Stimulated activated CD4-positive, alpha-beta T cell treated with anti-CD3 and anti-CD28 coated beads, TNF-alpha, amount 100 ng/mL, for 24 hours (primary cell): Measurements from ENCODE around the gene CYP2S1.
"Not testable (repeated sequence)": the region's sequence is repeated elsewhere in the genome, so short reads cannot be mapped to it uniquely, and the experiment has no call there.

Source experiments
- DNase-seq, 3 experiments: peaks; one replicate each; pipeline ENCODE4 v3.0.0-alpha.2; 2020; ENCODE audit warnings: low read depth in 3 of 3

CYP2S1 gene

DNA sequence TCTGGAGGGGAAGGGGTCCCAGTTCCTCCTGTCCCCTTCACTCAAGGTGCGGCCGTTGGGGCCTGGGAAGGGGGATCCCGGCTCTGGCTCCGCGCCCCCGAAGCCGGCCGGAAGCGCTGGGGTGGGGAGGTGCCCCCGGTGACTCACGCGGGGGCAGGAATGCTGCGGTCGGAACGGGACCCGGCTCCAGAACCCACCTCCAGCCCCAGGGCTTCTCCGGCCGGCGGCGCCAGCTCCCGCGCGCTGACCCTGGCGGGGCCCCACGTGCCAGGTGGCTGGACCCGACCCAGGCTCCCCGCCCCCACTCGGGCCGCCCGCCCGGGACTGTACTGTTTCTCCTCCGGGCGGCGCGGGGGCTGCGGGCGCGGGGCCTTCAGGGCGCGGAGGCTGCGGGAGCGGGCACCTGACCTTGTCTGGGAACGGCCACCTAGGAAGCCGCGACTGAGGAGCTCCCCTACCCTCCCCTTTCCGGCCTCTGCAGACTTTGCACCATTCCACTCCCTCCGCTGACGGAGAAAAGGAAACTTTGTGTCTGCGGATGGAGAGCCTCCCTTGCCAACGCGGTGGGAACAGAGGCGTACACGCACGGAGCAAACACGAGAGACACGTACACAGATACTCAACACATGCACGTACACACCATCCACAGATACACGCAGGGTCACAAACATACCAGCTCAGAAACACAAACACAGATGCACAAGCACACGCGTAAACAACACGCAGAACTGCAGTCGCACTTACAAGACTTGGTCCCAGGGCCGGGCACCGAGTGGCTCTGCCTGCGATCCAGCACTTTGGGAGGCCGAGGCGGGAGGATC, 33.2 kb downstream of the CYP2S1 start:
- peak in 1 of 3 experiments; percentile 45 for DNase-seq

DNA sequence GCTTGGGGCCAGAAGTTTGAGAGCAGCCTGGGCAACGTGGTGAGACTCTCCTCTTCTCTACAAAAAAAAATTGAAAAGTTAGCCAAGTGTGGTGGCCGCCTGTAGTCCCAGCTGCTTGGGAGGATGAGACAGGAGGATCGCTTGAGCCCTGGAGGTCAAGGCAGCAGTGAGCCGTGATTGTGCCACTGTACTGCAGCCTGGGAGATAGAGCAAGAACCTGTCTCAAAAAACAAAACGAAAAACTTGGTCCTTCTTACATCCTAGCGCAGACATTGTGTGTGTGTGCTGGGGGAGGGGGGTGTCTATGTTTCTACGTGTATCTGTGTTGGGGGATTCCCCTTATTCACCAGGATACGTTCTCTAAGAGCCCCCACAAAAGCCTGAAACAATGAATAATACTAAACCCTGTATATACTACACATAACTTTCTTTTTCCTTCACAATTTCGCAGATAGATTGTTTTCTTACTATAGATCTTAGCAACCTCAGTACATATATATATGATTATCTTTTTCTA, 33.9 kb downstream of the CYP2S1 start:
- no peak for DNase-seq

- no peak for DNase-seq
Observed at GRCh38 chr19:41228486-41228885, 35.5 kb downstream of the CYP2S1 start.

DNA sequence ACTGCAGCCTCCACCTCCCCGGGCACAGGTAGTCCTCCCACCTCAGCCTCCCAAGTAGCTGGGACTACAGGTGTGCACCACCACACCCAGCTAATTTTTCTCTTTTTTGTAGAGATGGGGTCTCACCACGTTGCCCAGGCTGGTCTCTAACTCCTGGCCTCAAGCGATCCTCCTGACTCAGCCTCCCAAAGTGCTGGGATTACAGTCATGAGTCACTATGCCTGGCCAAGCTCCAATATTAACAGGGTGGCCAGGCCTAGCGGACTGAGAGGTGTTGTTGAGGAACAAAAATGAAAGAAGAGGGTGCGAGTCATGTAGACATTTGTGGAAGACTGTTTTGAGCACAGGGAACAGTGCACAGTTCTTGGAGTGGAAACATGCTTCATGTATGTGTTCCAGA, 36.3 kb downstream of the CYP2S1 start:
- not testable (repeated sequence) for DNase-seq

GRCh38 chr19:41230067-41230857, 37.2 kb downstream of the CYP2S1 start:
- DNase-seq = no peak

DNA sequence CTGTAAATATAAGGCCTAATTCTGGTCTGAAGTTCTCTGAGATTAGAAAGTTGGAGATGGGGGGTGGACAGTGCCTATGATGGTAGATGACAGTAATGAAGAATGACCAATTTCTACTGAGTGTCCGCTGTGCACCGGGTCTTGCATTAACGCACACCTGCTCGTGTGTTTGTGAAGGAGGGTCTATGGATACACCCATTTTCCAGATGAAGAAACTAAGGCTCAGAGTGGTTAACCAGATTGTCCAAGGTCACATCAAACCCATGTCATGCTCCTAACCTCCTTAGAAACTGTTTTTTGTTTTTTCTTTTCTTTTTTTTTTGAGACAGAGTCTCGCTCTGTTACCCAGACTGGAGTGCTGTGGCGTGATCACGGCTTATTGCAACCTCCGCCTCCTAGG, 39.7 kb downstream of the CYP2S1 start:
- DNase-seq = no peak

DNA sequence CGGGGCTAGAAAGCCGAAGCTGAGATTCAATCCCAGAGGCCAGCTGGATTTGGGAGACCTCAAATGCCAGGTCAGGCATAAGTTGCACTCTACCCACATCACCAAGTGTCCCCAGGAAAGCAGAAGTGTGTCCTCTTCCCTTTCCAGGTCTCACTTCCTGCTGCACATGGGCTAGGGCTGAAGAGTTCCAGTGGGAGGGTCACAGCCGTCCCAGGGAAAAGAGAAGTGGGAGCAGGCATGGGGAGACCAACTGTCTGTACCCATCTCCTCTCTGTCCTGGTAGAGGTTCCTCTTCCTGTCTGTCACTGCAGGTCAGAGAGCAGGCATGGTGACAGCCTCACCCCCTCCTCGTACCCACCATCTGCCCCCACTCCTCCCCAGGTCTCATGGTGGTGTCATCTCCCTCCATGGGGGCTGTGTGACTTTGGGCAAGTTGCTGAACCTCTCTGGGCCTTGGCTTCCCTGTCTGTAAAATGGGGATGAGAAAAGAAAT, 40.8 kb downstream of the CYP2S1 start:
- DNase-seq = no peak

DNA sequence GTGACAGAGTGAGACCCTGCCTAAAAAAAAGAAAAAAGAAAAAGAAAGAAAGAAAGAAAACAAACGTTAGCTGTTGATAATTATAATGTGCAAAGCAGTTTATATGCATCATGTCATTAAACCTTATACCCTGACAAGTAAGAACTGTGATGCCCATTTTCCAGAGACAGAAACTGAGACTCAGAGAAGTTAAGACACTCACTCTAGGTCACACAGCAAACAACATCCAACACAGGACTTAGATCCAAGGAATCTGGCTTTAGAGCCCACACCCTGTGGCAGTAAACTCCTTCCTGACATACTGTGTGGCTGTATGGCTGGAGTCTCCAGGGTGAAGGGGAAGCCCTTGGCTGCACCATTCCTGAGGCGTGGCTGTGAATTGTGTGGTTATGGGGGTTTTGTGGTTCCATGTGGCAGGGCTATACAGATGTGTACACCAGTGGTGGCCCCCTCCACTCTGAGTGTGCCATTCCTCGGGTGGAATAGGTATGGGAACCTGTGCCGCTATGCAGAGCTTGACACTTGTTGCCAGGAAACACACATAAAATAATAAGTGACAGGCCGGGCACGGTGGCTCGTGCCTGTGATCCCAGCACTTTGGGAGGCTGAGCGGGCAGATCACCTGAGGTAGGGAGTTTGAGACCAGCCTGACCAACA, 41.6 kb downstream of the CYP2S1 start:
- DNase-seq = no peak

GRCh38 chr19:41235480-41235879, 42.5 kb downstream of the CYP2S1 start:
- DNase-seq = no peak

DNA sequence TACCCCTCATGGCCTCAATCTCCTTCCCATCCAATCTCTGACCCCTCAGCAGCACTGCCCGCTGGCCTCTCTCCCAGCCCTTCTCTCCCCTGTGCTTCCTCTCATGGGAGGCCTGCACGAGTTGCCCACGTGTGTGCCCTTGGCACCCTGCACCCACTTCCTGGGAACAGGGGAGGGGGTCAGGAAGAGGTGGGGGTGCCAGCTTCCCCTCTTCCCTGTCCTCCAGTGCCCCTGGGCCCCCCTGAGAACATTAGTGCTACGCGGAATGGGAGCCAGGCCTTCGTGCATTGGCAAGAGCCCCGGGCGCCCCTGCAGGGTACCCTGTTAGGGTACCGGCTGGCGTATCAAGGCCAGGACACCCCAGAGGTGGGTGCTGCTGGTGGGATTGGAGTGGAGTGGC, 45.2 kb downstream of the CYP2S1 start:
- DNase-seq = no peak

DNA sequence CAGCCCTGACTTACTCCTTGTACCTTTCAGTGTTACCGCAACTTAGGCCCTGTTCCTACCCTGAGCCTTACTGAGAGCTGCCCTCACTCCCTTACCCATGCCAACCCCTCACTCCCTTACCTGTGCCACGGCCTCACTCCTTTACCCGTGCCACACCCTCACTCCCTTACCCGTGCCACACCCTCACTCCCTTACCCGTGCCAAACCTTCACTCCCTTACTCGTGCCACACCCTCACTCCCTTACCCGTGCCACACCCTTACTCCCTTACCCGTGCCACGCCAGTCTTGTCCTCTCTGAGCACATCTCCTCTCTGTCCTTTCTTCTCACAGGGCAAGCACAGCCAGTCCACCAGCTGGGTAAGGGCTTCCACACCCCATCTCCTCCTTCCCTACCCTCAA, 46.3 kb downstream of the CYP2S1 start:
- DNase-seq = no peak

DNA sequence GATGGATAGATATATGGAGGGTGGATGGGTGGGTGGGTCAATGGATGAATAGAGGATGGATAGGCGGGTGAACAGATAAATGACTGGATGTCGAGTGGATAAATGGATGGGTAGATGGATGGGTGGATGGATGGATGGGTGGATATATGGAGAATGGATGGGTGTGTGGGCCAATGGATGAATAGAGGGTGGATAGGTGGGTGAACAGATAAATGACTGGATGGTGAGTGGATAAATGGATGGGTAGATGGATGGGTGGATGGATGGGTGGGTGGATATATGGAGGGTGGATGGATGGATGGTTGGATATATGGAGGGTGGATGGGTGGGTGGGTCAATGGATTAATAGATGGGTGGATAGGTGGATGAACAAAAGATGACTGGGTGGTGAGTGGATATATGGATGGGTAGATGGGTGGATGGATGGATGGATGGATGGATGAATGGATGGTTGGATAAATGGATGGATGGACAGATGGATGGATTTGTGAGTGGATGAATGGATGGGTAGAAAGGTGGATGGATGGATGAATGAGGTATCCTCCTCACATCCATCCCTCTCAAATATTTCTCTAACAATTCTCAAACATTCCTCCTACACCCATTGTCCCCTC, 47.0 kb downstream of the CYP2S1 start:
- no peak for DNase-seq

DNA sequence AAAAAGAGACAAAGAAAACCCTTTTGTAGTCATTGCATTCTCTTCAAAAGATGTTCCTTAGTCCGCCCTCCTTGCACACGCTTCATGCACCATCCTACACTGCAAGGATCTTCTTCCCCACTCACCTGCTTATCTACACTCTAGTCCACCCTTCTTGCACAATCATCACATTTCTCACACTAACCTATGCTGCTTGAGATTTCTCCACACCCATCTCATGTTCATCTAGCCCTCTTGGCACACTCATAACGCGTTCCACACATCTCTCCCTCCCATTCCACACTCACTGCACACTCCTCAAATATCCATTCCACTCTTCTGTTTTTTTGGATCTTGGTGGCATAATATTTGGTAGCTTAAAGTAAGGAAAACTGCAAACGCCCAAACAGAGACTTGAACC, 48.8 kb downstream of the CYP2S1 start:
- no peak for DNase-seq

- no peak for DNase-seq
Observed at GRCh38 chr19:41244117-41244516, 51.1 kb downstream of the CYP2S1 start.

- no peak for DNase-seq
Observed at GRCh38 chr19:41245843-41246242, 52.8 kb downstream of the CYP2S1 start.

DNA sequence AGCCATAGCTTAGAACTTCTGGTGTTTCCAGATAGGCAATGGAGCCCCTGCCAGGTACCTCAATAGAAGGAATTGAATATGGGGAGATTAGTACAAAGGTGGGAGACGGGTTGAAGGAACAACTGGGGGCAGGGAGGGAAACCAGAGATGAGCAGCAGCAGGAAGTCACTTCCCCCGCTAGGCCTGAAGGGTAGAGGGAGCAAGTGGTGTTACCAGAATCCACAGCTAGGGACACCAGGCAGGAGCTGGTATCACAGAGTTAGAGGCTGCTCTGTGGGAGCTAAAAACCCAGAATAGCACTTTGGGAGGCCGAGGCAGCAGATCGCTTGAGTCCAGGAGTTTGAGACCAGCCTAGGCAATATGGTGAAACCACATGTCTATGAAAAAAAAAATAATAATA, 55.9 kb downstream of the CYP2S1 start:
- DNase-seq = no peak

DNA sequence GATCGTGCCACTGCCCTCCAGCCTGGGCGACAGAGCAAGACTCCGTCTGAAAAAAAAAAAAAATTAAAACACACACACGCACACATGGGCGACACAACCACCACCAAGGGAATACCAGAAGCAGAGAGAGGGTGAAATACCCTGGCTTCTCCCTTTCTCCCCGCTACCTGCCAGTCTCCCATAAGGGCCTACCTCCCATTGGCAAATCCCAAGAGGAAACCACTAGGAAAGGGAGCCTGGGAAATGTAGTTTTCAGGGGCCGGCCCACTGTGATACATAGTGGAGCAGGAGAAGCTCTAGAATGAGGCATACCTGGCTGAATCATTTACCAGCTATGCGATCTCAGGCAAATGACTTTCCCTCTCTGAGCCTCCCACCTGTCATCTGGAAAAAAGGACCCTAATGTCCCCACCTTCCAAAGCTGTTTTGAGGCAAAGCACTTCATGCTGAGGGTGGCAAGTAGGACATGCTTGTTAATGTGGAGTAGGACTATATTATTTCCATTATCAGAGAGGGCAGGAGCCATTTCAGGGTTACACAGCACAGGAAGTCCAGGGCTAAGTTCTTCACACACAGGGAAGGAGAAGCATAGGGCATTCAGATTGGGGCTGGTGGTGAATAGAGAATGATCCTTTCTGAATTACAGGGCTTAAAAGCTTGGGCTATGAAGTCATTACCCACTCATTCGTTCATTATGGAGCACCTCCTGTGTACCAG, 56.8 kb downstream of the CYP2S1 start:
- DNase-seq = no peak

DNA sequence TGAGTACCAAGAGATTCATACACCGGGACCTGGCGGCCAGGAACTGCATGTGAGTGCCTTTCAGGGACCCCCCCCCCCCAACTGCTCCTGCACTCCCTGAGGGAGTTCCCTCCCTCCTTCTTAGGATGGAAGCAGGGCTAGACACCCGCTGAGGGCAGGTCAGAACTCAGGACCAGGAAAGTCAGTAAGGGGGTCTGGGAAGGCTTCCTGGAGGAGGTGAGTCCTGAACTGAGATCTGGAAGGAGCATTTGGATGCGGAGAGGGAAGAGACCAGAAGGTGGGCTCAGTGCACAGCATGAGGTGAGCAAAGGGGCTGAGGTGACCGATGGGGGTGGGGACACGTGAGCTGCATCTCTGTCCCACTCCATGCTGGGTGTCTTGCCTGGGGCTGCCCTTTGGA, 60.6 kb downstream of the CYP2S1 start:
- DNase-seq = no peak

GRCh38 chr19:41255171-41255570, 62.2 kb downstream of the CYP2S1 start:
- no peak for DNase-seq
